Testis (tissue), 2 donors: ENCODE data around the gene CAMTA1.

ENCODE experiments used
- CTCF ChIP-seq, 3 experiments: fragments of 450-650 bp in 2 of 3; fragments of 200-600 bp in 1 of 3; sonication (generic) in 1 of 3; IDR thresholded peaks; one replicate each; pipeline ENCODE4 v1.5.1; 2016 to 2019; ENCODE audit warnings: antibody characterized with exemption in 3 of 3, mild to moderate bottlenecking in 2 of 3, moderate library complexity in 1 of 3
- POLR2A ChIP-seq: fragments of 450-650 bp; IDR thresholded peaks from one replicate; pipeline ENCODE4 v1.6.1; 2017; ENCODE audit warnings: antibody characterized with exemption, mild to moderate bottlenecking, moderate library complexity

DNA sequence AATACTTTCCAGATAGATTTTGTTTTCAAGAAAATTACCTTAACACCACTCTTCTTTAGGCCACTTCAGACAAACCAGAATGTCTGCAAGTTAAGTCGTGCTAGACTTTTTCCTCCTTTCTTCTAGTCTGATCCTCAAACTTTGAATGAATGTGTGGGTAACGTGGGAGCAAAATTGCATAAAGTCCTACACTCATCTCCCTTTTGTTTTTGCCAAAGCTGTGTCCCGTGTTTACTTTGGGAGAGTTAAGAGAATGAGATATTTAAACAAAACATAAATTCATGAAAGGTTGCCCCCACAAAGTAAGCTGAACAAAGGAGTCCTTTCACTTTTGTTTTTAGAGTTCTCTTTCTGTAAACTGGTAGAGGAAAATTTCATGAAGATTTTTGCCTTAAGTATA is 969.0 kb downstream of the CAMTA1 start:
- TF ChIP-seq CTCF (IDR thresholded peaks at IDR 0.05) (no peak), POLR2A (no peak)
